ENCODE measurements around the gene CSF1.

Gene CSF1

DNA sequence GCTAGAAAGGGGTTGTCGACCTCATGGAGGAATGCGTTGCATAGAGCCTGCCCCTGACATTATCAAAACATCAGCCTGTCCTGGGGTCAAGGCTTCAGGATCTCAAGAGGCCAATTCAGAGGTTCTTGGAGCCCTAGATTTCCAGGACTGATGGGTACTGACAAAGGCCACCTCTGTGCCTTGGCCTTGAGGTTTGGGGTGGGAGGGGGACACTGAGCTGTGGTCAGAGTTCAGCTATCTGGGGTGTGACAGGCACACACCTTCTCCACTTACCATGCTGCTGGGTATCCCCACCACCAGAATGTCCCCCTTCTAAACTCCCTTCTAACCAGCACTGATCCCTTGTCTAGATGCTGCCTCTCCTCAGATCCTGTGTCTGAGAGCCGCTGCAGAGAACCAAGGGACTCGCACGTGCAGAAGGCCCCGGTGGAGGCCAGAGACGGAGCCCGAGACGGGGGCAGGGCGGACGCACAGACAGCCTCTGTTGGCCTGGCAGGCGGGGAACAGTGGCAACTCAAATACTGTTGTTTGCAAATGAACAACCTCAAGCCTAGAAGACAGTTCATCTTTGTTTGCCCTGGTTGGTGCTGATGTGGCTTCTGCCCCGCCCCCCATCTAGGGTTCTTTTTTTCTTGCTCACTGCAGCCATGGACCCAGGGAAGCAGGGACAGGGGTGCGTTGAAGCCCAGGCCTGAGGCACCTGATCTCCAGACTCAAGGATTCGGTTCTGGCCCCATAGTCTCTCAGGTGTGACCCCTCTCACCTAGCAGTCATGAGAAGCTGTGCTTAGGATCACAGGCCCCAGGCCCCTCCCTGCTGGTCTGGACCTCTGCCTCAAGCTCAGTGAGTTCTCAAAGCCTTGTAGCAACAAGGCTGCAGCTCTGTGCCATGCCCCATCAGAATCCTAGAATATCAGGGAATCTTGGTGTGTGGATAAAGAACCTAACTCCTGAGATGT, 28.1 kb upstream of the CSF1 start:
- DNase-seq, result no peak

- no peak for DNase-seq
Observed at GRCh38 chr1:109883248-109883955, 27.2 kb upstream of the CSF1 start.

DNA sequence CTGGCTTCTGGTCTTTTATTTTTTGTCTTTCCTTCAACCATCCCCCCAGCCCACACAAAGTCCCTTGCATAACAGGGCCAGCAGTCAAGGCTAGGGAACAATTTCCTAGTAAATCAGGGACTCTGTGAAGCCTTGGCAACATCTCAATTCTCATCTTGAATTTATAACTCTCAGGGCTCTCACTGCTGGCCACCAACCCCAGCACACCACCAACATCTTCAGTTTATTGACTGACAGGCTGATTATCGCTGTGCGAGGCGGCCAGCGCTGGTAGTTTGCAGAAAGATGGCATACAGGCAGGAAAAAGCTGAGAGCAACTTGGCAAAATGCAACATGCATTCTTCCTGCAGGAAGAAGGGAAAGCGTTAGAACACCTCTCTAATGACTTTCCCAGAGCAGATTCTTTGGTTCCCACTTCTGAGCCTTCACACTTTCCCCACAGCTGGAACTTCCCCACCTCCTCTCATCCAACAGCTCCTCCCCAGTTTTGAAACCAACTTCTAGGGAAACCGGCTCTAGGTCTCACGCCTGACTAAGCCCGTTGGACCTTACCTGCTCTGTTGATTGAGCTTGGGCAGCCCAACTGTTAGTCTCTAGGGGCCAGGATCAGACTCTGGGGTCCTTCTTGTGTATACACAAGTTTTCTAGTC, 26.3 kb upstream of the CSF1 start:
- no peak for DNase-seq

- no peak for DNase-seq
Observed at GRCh38 chr1:109885589-109885988, 25.1 kb upstream of the CSF1 start.

GRCh38 chr1:109886827-109887226, 23.8 kb upstream of the CSF1 start:
- DNase-seq, result no peak

GRCh38 chr1:109887271-109887670, 23.4 kb upstream of the CSF1 start:
- no peak for DNase-seq

GRCh38 chr1:109887884-109888283, 22.8 kb upstream of the CSF1 start:
- no peak for DNase-seq

DNA sequence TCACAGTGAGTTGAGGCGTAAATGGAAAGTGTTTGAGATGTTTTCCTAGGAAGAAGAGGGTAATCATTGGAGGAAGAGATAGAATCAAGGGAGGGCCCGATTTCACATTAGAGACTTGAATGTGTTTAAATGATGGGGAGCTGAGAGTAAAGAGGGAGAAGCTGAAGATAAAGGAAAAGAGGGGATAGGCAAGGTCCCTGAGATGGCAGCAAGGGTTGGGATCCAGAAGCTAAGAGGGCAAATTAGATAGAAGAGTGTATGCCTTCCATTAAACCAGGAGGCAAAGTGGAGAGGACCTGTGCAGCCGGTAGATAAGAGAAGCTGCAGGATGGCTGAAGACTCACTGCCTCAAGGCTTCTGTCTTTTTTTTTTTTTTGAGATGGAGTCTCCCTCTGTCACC, 21.6 kb upstream of the CSF1 start:
- no peak for DNase-seq

DNA sequence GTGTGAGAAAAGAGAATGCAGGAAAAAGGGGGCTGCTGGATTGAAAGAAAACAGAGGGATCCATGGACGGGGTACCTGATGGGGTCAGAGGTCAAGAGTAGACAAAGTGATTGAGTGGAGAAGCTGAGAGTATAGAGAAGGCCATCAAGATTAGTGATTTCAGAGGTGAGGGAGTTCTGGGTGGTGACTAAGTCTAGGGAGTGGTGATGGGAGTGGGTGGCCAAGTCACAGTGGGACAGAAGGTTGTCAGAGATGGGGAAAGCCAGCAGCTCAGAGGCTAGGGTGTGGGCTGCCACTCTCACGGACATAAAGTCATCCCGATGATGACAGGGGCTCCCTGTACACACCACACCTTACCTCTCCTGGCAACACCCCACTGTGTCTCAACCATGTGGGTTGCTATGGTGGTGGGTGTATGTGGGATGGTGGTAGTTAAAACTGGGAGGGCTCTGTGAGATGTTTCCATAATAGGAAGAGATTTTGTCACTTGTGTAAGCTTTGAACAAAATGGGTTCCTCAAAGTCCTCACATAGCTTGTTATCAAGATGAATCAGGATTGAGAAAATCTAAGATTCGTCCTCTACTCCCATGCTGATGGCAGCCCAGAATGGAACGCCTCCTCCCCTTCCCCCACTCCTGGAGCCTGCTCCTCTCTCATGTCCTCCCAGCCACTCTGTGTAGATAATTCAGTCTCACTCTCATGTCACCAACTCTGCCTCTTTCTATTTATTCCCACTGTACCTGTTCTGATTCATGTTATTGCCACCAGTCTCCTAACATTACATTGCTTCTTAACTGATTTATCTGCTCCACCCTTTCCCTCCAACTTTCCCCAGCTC, 20.3 kb upstream of the CSF1 start:
- peak; percentile 44 to 59 for DNase-seq

- DNase-seq, result no peak
Observed at GRCh38 chr1:109891930-109892329, 18.7 kb upstream of the CSF1 start.

DNA sequence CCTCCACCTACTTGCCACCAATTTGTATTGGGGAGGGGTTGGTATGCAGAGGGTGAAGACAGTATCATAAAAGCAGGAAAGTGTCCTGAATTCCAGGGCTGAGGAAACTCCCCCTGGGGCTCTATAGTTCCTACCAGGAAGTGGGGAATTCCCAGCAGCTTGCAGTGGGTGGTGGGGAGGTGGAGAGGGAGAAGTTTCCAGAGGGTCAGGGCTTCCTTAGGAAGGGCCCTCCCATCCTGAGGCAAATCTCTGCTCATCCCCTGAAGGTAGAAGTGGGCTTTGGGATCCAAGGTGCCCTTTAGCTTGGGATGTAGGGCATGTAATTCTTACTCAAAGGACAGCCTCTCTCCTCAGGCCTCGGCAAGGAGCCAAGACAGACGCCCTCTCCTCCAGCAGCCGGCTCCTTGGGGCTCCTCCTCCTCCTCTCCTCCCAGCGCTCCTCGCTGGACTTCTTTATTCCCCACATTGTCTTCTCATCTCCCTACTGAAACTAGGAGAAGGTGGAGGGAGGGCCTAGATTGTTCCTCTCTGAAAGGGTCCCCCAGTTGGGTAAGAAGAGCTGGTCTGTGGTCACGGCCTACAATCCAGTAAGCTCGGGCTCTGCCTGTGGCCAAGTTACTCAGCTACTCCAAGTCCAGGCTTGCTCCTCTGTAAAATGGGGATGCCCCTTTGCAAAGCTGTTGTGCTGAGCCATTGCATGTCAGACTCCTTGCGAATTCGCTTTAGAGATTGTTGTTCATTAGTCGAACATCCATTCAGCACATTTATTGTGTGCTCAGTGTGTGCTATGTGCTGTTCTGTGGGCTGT, 17.9 kb upstream of the CSF1 start:
- DNase-seq, result no peak

GRCh38 chr1:109893532-109894171, 17.0 kb upstream of the CSF1 start:
- no peak for DNase-seq

DNA sequence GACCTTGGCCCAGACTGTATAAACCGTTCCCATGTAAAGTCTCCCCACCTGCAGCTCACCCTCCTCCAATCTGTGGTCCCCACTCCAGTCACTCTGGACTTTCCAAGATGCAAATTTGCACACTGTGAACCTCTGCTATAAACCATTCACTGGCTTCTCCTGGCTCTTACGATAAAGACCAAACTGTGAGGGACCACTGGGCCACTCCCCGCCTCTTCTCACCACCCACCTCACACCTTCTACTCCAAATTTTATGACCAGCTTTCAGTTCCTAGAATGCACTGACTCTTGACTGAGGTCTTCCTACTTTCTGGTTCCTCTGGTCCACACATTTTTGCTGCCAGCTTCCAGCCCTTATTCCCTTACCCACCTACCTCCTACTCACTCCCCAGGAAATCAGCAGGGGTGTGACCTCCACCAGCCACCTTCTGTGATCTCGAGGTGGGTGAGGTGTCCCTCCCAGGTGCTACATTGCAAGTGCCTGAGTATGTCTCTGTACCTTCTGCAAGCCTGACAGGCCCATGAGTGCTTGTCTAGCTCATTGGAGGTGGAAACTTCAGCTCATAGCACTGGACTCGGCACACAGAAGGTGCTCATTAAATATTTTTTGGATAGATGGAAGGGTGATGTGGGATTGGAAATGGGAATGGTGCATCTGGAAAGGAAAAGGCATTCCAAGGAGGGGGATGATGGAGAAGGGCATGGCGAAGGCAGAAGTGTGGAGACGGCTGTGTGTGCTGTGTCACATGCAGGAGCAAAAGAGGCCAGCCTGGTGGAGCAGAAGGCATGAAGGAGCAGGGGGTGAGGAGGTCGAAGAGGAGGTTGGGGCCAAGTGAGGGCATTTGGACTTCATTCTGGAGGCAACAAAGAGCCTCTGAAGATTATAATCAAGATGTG, 15.6 kb upstream of the CSF1 start:
- DNase-seq, result no peak

GRCh38 chr1:109895720-109896504, 14.7 kb upstream of the CSF1 start:
- DNase-seq, result no peak

GRCh38 chr1:109896681-109897080, 14.0 kb upstream of the CSF1 start:
- no peak for DNase-seq

- no peak for DNase-seq
Observed at GRCh38 chr1:109897259-109897955, 13.2 kb upstream of the CSF1 start.

DNA sequence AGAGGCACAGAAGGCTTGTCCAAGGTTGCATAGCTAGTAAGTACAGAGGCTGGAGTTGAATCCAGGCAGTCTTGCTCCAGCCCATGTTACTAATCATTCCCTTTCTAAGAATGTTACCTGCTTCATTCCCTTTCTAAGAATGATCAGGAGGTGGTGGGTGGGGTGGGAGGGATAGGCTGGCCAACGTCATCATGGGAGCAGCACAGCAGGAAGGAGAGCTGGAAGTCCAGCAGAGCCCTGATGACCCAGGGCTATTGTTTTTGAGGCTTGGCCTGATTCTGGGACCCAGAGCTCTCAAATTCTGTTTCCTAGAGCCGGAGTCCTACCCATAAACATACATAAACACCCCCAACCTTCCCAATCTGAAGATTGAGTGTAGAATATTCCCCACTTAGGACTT, 11.8 kb upstream of the CSF1 start:
- no peak for DNase-seq

DNA sequence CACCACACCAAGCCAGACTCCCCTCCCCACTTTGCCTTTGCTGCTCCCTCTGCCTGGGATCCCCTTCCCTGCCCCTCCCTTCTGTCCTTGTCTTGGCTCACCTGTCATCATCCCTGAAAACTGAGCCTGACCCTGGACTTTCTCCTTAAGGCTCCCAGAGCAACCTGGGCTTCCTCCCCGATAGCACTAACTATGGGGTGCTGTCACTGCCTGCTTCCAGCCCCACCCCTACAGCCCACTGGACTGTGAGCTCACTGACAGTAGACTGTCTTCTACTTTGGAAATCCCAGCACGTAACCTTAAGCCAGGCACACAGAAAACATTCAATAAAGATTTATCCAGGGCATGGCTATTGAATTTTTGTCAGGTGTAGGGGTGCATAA, 9.5 kb upstream of the CSF1 start:
- no peak for DNase-seq
